ENCODE measurements around the gene GAS7. TPM values are rescaled to one million over a fixed set of nuclear protein-coding genes. Genes with fewer than 3 reads are reported as not detected.

The GAS7 gene
- total and polyA plus RNA-seq, 2 of the 13 experiments (the other 11 are each of a cell fraction or from before 2014, with no cell fraction given), result 1.0 to 5.2 TPM

DNA sequence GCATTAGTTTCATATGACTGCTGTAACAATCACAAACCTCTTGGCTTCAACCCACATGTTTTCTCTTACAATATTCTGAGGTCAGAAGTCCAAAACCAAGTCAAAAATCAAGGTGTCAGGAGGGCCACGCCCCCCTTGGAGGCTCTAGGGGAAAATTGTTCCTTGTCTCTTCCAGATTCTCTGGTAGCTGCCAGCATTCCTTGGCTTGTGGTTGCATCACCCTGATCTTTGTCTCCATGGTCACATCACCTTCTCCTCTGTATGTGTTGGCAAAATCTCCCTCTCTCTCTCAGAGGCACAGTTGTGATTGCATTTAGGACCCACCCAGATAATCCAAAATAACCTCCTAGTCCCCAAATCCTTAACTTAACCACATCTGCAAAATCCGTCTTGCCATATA is 105.8 kb downstream of the GAS7 start (continued):
- TF ChIP-seq TRIM24 (CRISPR knock-in tag; IDR thresholded peaks at IDR 0.05) (no peak), ARNT2 (CRISPR knock-in tag; IDR thresholded peaks at IDR 0.05; ENCODE audit: low read depth) (no peak), ZNF549 (CRISPR knock-in tag; IDR thresholded peaks at IDR 0.05) (no peak), POLR2AphosphoS5 (IDR thresholded peaks at IDR 0.05; ENCODE audit: low read depth, low read length) (no peak)
- TF ChIP-seq, protein P1, sequence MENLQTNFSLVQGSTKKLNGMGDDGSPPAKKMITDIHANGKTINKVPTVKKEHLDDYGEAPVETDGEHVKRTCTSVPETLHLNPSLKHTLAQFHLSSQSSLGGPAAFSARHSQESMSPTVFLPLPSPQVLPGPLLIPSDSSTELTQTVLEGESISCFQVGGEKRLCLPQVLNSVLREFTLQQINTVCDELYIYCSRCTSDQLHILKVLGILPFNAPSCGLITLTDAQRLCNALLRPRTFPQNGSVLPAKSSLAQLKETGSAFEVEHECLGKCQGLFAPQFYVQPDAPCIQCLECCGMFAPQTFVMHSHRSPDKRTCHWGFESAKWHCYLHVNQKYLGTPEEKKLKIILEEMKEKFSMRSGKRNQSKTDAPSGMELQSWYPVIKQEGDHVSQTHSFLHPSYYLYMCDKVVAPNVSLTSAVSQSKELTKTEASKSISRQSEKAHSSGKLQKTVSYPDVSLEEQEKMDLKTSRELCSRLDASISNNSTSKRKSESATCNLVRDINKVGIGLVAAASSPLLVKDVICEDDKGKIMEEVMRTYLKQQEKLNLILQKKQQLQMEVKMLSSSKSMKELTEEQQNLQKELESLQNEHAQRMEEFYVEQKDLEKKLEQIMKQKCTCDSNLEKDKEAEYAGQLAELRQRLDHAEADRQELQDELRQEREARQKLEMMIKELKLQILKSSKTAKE (CRISPR knock-in tag; IDR thresholded peaks at IDR 0.05; ENCODE audit: borderline replicate concordance), result no peak
- TF ChIP-seq, protein P2, sequence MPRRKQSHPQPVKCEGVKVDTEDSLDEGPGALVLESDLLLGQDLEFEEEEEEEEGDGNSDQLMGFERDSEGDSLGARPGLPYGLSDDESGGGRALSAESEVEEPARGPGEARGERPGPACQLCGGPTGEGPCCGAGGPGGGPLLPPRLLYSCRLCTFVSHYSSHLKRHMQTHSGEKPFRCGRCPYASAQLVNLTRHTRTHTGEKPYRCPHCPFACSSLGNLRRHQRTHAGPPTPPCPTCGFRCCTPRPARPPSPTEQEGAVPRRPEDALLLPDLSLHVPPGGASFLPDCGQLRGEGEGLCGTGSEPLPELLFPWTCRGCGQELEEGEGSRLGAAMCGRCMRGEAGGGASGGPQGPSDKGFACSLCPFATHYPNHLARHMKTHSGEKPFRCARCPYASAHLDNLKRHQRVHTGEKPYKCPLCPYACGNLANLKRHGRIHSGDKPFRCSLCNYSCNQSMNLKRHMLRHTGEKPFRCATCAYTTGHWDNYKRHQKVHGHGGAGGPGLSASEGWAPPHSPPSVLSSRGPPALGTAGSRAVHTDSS (CRISPR knock-in tag; conservative IDR thresholded peaks at IDR 0.05), result no peak
- TF ChIP-seq, protein P3, sequence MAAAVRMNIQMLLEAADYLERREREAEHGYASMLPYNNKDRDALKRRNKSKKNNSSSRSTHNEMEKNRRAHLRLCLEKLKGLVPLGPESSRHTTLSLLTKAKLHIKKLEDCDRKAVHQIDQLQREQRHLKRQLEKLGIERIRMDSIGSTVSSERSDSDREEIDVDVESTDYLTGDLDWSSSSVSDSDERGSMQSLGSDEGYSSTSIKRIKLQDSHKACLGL (CRISPR knock-in tag; IDR thresholded peaks at IDR 0.05), result no peak

DNA sequence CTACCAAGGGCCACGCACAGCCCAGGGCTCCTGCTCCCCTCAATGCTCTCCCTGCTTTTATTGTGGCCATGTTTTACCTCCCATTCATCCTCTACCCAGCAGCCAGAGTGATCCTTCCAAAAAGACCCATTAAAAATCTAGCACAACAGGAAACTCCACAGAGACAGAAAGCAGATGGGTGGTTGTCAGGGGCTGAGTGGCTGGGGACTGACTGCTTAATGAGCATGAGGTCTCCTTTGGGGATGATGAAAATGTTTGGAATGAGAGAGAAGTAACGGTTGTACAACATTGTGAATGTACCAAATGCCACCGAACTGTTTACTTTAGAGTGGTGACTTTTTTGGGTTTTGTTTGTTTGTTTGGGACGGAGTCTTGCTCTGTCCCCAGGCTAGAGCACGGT is 107.4 kb downstream of the GAS7 start:
- no peak for FAIRE-seq
- no peak overlapping the region for H3K4me2 ChIP-seq (ENCODE audit: low read depth, low read length)
- peaks cover 6 to 26% of the 10 kb centered on the region in 2 experiments; a peak in 4 of 5 replicates for H3K27me3 ChIP-seq (ENCODE audit: control insufficient read depth in 1 of 2, insufficient read depth in 2 of 2, low read length in 2 of 2)
- H3K9me3 ChIP-seq (ENCODE audit: low read length), result peaks cover 8% of the 10 kb centered on the region
- POLR2A ChIA-PET, result no interaction called here
- H3K27ac ChIP-seq (ENCODE audit: extremely low read length, insufficient read depth, low read length), result no peak overlapping the region
- H3K4me1 ChIP-seq (ENCODE audit: insufficient read depth, low read length), result no peaks in the 10 kb centered on the region
- BruUV-seq (replicated peaks), result no TSS peak
- no peaks in the 10 kb centered on the region for H4K20me1 ChIP-seq (ENCODE audit: insufficient read depth, low read length)
- no peaks in the 10 kb centered on the region for H3K36me3 ChIP-seq (replicated peaks in 1 of 2; ENCODE audit: control insufficient read depth in 1 of 2, insufficient read depth in 2 of 2, low read length in 2 of 2)
- CTCF ChIA-PET (ENCODE audit: low intra/inter-chr PET ratio, low total read pairs), result no interaction called here
- no peak for ATAC-seq
- in situ Hi-C loops (cut with HindIII; ENCODE audit: extremely low pct_ligation_motif_present, low pct_unique_long_range_greater_than_20kb), result no loop called here
- no peak for DNase-seq (ENCODE audit: low spot score)
- H3K79me2 ChIP-seq (ENCODE audit: insufficient read depth, low read length), result no peaks in the 10 kb centered on the region
- H3K4me3 ChIP-seq (replicated peaks in 1 of 3; ENCODE audit: insufficient read depth in 1 of 3, low read depth in 2 of 3, low read length in 3 of 3), result no peak overlapping the region
- no peak overlapping the region for H3K9ac ChIP-seq (ENCODE audit: insufficient read depth, low read depth, low read length)
- WGBS (ENCODE audit: low lambda C conversion rate), result 8% methylated on average over 5 of the region's 5 CpGs
- intact Hi-C loops (cut with micrococcal nuclease; ENCODE audit: unreplicated experiment), result no loop called here
- H2AFZ ChIP-seq (ENCODE audit: low read length), result no peak overlapping the region
- no peak for TF ChIP-seq NRL (CRISPR knock-in tag; IDR thresholded peaks at IDR 0.05; ENCODE audit: borderline replicate concordance)
- TF ChIP-seq, protein P4, sequence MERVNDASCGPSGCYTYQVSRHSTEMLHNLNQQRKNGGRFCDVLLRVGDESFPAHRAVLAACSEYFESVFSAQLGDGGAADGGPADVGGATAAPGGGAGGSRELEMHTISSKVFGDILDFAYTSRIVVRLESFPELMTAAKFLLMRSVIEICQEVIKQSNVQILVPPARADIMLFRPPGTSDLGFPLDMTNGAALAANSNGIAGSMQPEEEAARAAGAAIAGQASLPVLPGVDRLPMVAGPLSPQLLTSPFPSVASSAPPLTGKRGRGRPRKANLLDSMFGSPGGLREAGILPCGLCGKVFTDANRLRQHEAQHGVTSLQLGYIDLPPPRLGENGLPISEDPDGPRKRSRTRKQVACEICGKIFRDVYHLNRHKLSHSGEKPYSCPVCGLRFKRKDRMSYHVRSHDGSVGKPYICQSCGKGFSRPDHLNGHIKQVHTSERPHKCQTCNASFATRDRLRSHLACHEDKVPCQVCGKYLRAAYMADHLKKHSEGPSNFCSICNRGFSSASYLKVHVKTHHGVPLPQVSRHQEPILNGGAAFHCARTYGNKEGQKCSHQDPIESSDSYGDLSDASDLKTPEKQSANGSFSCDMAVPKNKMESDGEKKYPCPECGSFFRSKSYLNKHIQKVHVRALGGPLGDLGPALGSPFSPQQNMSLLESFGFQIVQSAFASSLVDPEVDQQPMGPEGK (CRISPR knock-in tag; IDR thresholded peaks at IDR 0.05), result no peak
- TF ChIP-seq, protein P5, sequence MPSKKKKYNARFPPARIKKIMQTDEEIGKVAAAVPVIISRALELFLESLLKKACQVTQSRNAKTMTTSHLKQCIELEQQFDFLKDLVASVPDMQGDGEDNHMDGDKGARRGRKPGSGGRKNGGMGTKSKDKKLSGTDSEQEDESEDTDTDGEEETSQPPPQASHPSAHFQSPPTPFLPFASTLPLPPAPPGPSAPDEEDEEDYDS (CRISPR knock-in tag; IDR thresholded peaks at IDR 0.05), result no peak
- TF ChIP-seq HMG20A (CRISPR knock-in tag; IDR thresholded peaks at IDR 0.05; ENCODE audit: borderline replicate concordance), result no peak
- TF ChIP-seq SMAD1 (CRISPR knock-in tag; IDR thresholded peaks at IDR 0.05; ENCODE audit: borderline replicate concordance, low read depth), result no peak
- TF ChIP-seq, protein P6, sequence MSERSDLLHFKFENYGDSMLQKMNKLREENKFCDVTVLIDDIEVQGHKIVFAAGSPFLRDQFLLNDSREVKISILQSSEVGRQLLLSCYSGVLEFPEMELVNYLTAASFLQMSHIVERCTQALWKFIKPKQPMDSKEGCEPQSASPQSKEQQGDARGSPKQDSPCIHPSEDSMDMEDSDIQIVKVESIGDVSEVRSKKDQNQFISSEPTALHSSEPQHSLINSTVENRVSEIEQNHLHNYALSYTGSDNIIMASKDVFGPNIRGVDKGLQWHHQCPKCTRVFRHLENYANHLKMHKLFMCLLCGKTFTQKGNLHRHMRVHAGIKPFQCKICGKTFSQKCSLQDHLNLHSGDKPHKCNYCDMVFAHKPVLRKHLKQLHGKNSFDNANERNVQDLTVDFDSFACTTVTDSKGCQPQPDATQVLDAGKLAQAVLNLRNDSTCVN (CRISPR knock-in tag; IDR thresholded peaks at IDR 0.05; ENCODE audit: borderline replicate concordance), result no peak
- no peak for TF ChIP-seq YEATS2 (CRISPR knock-in tag; IDR thresholded peaks at IDR 0.05; ENCODE audit: borderline replicate concordance)
- no peak for TF ChIP-seq ZBTB38 (CRISPR knock-in tag; IDR thresholded peaks at IDR 0.05)
- no peak for TF ChIP-seq U2AF2 (IDR thresholded peaks at IDR 0.05; ENCODE audit: low read depth, low read length)
- TF ChIP-seq SP2 (CRISPR knock-in tag; IDR thresholded peaks at IDR 0.05), result no peak
